GM18858 (cell line): ENCODE results near the gene SF3B2.
A peak's percentile ranks its signal among the peaks of the same experiment; 100 is the strongest.

Experiments
- ATAC-seq: cut with Tn5 transposase; IDR thresholded peaks from one replicate; pipeline ENCODE4 v1.9.1; 2021; ENCODE audit not compliant: unreplicated experiment

SF3B2 gene

DNA sequence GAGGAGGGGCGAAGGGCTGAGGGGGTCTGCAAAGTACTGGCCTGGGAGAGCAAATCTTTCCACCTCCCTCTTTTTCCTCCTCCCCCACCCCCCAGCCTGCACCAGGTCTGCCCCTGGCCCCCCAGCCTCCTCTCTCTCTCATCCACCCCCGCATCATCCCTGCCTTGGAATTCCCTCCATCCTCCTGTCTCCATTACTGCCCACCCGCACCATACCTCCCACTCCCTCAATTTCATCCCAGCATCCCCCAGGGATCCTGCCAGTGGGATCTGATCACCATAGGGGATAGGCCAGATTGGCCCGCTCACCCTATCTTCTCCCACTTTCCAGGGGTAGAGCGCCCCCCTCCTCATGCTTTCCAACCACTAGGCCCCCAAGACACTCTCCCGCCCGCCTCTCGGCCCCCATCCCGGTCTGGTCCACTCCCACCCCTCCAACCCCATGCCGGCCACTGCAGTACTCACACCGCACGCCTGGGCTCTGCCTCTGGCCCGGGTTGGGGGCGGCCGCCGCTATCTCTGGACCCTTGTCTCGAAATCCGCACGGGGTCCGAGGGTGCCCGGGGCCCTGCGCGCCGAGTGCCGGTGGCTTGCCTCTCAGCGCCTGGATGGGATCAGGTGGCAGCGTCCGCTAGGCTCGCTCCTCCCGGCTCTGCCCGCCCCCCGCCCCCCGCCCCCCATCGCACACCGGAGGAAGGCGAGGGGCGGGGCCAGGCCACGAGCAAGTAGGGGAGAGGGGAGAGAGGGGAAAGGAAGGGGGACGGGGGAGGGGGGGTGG, 3.4 kb upstream of the SF3B2 start, which contains the start of gene GAL3ST3:
Gene GAL3ST3, minus strand, starts transcription at position 615 of the 777 bp plus-strand sequence. CDS start 3,746 bp downstream, outside the sequence.
- ATAC-seq, result no peak

DNA sequence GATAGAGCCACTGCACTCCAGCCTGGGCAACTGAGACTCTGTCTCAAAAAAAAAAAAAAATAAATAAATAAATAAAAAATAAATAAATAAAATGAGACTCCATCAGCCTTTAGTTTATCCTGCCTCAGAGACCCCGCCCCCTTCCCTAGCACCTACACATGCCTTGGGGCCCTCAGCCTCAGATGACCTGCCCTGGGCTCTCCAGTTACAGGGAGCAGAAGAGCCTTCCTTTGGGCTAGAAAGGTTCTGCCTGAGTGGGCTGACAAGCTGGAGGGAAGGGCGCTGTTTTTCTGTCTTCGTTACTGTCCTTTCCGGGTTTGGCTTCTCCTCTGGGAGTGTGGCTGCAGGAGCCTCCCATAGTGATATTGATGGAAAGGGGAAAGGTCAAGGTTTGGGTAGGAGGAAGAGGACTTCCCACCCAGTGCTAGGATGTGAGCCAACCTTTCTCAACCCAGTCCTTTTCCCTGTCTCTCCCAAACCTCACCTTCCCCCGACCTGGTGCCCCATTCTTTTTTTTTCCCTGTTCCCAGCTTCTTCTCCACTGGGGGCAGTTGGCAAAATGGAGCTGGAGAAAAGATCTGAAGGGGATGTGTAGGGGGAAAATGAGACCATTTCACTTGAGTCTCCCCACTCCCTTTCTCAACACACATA, 1.5 kb upstream of the SF3B2 start:
- no peak for ATAC-seq

- ATAC-seq, result no peak
Observed at GRCh38 chr11:66051371-66051765, 796 bp upstream of the SF3B2 start.

DNA sequence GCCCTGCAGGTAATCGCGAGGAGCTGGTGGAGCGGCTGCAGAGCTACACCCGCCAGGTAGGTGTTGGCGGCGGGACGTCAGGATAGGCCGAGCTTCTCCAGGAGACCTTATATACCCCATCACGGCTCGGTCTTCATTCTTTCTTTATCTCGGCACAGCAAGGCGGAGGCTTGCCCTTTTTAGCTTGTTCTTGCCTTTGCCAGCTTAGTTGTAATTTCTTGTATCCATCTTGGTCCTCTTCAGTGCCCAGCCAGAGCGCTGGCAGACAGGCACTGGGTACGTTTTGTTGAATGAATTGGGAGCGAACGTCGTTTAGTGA, 459 bp downstream of the SF3B2 start:
- ATAC-seq, result peak; percentile 3

DNA sequence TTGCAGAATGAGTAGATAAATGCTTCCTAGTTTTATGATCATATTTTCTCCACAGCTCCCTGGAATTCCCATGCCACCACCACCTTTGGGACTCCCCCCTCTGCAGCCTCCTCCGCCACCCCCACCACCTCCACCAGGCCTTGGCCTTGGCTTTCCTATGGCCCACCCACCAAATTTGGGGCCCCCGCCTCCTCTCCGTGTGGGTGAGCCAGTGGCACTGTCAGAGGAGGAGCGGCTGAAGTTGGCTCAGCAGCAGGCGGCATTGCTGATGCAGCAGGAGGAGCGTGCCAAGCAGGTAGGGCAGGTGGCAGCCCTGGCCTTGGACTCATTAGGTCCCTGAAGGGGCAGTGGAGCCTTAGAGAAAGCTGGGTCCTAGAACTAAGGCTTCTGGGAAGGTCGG, 2.9 kb downstream of the SF3B2 start:
- no peak for ATAC-seq

- no peak for ATAC-seq
Observed at GRCh38 chr11:66056501-66056900, 4.3 kb downstream of the SF3B2 start.

DNA sequence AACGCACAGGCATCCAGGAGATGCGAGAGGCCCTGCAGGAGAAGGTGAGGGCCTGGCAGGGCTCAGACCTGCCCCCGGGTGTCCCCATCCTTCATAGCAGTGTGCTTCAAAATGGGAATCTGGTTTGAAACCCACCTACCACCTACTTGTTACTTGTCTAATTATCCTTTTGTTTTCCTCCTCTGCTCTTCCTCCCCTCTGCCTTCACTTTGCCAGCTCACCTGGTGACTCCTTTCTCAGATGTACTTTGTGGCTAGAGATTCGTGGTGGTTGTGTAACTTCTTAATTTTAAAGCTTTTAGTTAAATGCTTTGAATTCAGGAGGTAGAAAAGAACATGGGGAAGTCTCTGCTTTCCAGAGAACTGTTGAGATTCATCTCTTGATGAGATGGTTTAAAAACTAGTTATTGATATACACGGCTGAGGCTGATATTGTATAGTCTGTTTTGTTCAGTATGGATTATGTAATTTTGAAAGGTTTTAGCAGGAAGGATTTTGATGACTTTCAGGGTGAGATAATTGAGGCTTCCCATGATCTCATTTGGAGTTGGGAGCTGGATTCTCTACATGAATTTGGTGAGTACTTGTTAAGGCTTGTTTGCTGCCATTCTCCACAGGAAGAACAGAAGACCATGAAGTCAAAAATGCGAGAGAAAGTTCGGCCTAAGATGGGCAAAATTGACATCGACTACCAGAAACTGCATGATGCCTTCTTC, 8.0 kb downstream of the SF3B2 start:
- ATAC-seq, result no peak

DNA sequence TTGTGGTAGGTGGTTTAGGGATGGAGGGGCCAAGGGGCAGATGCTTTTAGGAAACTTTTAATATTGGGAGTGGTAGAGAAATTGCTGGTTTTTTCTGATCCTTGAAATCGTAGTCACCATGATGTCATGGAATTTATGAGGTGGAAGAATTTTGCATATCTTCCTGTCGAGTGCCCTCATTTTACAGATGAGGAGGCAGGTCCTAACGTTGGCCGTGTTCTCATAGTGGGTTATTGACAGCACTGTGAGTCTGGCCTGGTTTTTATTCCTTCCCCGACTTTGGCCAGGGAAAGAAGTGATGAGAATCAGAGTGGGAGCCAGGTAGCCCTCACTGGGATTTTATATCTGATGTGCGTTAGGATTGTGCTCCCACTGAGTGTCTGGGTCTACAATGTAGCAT, 9.1 kb downstream of the SF3B2 start:
- no peak for ATAC-seq

DNA sequence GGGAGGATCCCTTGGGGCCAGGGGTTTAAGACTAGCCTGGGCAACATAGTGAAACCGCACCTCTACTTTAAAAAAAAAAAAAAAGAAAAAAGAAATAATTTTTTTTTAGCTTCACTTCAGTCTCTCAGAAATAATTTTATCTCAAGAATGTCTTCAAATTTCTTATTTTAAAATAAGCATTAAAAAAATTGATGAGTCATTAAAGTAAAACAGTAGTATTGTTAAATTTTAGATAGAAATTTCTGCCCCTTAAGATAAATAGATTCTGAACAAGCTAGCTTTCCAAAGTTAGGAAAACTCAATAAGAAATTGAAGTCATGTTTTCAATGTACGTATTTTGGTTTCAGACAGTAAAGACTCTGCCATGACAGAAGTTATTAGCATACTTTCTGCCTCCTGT, 10.2 kb downstream of the SF3B2 start:
- ATAC-seq, result no peak

DNA sequence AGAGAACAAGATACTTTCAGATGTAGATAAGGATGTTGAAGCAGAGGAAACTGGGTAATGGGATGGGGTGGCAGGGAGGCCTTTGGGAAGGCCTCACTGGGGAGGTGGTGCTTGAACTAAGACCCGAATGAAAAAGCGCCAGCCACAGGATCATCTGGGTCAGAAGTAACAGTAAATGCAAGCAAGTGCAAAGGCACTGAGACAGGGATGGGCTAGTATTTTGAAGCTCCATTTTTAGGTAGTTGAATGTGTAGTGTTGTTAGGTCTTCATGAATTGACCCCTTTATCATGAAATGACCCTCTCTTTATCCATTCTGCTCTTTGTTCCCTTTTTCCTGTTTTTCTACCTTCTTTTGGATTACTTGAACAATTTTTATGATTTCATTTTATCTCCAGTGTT, 11.7 kb downstream of the SF3B2 start:
- ATAC-seq, result no peak

DNA sequence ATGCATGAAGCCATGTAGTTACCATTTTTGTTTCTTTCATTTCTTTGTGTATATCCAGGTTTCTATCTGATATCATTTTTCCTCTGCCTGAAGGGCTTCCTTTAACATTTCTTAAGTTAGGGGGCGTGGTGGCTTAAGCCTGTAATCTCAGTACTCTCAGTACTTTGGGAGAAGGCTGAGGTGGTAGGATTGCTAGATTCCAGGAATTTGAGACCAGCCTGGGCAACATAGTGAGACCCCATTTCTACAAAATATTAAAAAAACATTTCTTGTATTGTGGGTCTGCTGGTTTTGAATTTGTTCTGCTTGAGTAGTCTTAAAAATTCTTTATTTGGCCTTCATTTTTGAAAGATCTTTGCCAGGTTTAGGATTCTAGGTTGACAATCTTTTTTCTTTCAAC, 12.4 kb downstream of the SF3B2 start:
- ATAC-seq, result no peak

DNA sequence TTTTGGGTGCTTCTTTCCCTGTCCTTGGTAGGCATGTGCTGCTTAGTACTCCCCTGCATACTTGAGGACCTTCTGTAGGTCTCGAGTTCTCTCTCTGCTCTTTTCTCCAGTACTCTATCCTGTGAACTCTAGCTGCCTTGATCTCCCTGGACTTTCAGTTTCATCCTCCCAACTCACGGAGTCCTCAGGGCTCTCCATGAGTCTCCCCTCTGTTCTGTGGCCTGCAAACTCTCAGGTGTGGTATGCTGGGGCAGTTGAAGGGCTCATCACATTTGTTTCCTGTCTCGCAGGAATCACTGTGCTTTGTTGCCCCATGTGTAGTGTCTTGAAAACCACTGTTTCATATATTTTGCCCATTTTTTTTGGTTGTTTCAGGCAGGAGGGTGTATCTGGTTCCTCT, 14.6 kb downstream of the SF3B2 start:
- ATAC-seq, result no peak

- no peak for ATAC-seq
Observed at GRCh38 chr11:66067640-66068039, 15.5 kb downstream of the SF3B2 start.

- ATAC-seq, result no peak
Observed at GRCh38 chr11:66068154-66068821, 16.1 kb downstream of the SF3B2 start.

DNA sequence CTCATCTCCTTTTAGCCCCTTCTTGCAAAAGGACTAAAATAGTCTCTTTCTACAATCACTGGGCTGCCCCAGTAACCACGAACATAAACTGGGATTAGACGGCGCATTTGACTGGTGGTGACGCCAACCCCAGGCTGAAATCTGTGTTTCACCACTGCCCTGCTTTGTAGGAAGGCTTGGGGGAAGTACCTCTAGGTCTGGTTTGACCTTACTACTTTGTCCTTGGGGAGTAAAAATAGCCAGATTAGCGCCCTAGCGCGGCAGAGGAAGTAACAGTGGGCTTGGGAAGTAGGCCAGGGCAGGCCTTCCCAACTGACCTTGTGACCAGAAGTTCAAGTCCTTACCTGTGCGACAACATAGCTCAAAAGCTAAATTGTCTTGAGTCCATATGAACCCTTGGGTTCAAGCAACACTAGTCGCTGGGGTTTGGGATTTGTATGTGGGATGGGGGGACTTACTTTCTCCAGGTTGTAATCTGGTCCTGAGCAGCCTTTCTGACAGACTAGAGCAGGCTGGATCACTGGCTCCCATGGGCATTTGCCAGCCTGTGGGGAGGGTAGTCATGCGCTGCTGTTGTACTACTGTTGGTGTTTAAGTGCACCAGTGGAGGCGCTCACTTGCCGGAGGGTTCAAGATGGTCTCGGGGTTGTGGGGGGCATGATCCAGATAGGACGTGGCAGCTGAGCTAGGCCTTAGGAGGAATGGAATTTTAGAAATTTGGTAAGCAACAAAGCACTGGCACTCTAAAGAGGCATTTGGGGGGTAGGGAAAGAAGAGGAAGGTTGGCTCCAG, 17.0 kb downstream of the SF3B2 start:
- no peak for ATAC-seq

DNA sequence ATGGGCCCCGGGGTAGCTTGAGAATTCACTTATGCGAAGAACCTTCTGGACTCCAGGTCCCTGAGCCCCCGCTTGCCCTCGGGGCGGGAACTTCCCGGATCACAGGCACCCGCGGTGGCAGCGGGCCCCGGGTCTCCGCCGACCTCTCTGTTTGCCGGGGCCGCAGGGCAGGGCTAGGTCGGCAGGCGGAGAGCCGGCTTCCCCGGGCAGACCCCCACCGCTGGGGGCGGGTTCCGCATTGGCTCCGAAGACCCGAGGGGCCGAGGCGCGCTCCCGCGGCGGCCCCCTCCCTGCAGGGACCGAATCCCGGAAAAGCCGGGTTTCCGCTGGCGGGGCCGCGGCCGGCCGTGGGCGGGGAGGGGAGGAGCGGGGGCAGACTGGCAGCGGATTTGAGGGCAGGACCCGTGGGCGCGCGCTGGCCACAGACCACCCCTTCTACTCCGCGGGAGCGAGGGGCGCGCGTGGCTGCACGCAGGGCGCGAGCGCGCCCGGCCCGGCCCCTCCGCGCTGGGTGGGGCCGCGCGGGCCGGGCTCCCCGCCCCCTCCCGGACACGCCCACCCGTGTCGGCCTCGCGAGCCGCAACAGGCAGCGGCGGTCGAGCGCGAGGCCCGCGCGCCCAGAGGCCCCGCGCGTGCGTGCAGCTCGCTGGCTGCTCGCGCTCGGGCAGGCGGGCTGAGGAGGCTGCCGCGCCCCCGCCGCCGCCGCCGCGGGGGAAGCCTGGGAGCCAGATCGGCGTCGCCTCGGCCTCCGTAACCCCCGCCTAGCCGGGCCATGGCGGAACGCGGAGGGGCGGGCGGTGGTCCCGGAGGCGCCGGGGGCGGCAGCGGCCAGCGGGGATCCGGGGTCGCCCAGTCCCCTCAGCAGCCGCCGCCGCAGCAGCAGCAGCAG, 17.8 kb downstream of the SF3B2 start, which contains the start of gene PACS1:
Gene PACS1, plus strand, starts transcription at position 558 of the 889 bp plus-strand sequence. Its CDS starts 215 bp downstream, at position 773.
- ATAC-seq, result no peak

GRCh38 chr11:66070604-66071380, 18.6 kb downstream of the SF3B2 start:
- no peak for ATAC-seq

DNA sequence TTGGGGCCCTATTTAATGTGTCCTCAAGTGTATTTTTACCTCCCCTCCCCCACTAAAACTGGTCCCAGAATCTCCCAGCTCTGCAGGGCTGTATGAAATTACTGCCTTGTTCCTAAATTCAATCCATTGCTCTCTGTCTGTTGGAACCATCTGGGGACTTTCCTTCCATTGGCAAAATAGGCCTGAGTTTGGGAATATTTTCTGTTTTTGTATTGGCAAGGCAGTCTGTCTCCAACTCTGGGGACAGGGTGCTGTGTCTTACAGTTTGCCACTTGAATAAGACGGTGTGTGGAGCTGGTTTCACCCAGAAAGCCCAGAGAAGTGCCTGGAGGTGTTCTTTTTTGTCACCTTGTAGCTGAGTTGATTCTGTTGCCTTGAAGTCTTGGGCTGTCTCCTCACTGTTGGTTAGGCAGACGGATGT, 19.2 kb downstream of the SF3B2 start:
- no peak for ATAC-seq

- no peak for ATAC-seq
Observed at GRCh38 chr11:66072081-66072480, 19.9 kb downstream of the SF3B2 start.
